ENCODE results near the gene ATF4.

GRCh38 chr22:39543095-39543494 lies 22.7 kb downstream of the ATF4 start:
- TF ChIP-seq, protein P1, sequence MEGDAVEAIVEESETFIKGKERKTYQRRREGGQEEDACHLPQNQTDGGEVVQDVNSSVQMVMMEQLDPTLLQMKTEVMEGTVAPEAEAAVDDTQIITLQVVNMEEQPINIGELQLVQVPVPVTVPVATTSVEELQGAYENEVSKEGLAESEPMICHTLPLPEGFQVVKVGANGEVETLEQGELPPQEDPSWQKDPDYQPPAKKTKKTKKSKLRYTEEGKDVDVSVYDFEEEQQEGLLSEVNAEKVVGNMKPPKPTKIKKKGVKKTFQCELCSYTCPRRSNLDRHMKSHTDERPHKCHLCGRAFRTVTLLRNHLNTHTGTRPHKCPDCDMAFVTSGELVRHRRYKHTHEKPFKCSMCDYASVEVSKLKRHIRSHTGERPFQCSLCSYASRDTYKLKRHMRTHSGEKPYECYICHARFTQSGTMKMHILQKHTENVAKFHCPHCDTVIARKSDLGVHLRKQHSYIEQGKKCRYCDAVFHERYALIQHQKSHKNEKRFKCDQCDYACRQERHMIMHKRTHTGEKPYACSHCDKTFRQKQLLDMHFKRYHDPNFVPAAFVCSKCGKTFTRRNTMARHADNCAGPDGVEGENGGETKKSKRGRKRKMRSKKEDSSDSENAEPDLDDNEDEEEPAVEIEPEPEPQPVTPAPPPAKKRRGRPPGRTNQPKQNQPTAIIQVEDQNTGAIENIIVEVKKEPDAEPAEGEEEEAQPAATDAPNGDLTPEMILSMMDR (IDR thresholded peaks at IDR 0.05): no peak
- no peak for TF ChIP-seq POLR2A (IDR thresholded peaks at IDR 0.05)
- no peak for TF ChIP-seq EP300 (IDR thresholded peaks at IDR 0.05)
- no peak for TF ChIP-seq POLR2AphosphoS5 (IDR thresholded peaks at IDR 0.05)

All from suprapubic skin (tissue), 4 donors.